Endodermal cell (in vitro differentiated cells): Measurements from ENCODE around the gene CACNA1S. TPM values are rescaled to one million over a fixed set of nuclear protein-coding genes. Genes with fewer than 3 reads are reported as not detected.

Experiments used
- DNase-seq: peaks from one replicate; pipeline ENCODE4 v3.0.0-alpha.2; 2017
- H3K27ac ChIP-seq: 2 replicates; pipeline ENCODE4 v1.5.1; 2013; ENCODE audit warnings: mild to moderate bottlenecking, low read depth, low read length, moderate library complexity
- H3K27me3 ChIP-seq: 2 replicates; pipeline ENCODE4 v1.6.1; 2013; ENCODE audit warnings: mild to moderate bottlenecking, low read length, moderate library complexity; ENCODE audit not compliant: insufficient read depth, control insufficient read depth, poor library complexity, severe bottlenecking
- H3K36me3 ChIP-seq: 2 replicates; pipeline ENCODE4 v1.7.0; 2013; ENCODE audit warnings: mild to moderate bottlenecking, low read length, moderate library complexity; ENCODE audit not compliant: control insufficient read depth, insufficient read depth
- H3K4me1 ChIP-seq: one replicate; pipeline ENCODE4 v1.7.0; 2013; ENCODE audit warnings: low read length; ENCODE audit not compliant: control insufficient read depth, insufficient read depth
- H3K4me3 ChIP-seq: 2 replicates; pipeline ENCODE4 v1.5.1; 2013; ENCODE audit warnings: mild to moderate bottlenecking, low read length, moderate library complexity
- H3K9ac ChIP-seq: 2 replicates; pipeline ENCODE4 v1.6.1; 2013; ENCODE audit warnings: mild to moderate bottlenecking, low read length, moderate library complexity; ENCODE audit not compliant: poor library complexity, severe bottlenecking; ENCODE audit errors: extremely low read depth
- H3K9me3 ChIP-seq: 2 replicates; pipeline ENCODE4 v1.6.1; 2013; ENCODE audit warnings: mild to moderate bottlenecking, low read length, moderate library complexity; ENCODE audit not compliant: control insufficient read depth
- H3K27ac Mint-ChIP-seq: 2 replicates; pipeline ENCODE4 v1.8.0; 2020; ENCODE audit warnings: mixed read lengths
- H3K27me3 Mint-ChIP-seq: 2 replicates; pipeline ENCODE4 v1.8.0; 2021; ENCODE audit warnings: mild to moderate bottlenecking, mixed read lengths; ENCODE audit not compliant: insufficient read depth
- H3K36me3 Mint-ChIP-seq: 2 replicates; pipeline ENCODE4 v1.8.0; 2020; ENCODE audit warnings: low read depth, mixed read lengths
- H3K4me1 Mint-ChIP-seq: 2 replicates; pipeline ENCODE4 v1.8.0; 2020; ENCODE audit warnings: mixed read lengths
- H3K4me3 Mint-ChIP-seq: 2 replicates; pipeline ENCODE4 v1.8.0; 2020; ENCODE audit warnings: mild to moderate bottlenecking, moderate library complexity, mixed read lengths
- H3K9me3 Mint-ChIP-seq: 2 replicates; pipeline ENCODE4 v1.8.0; 2020; ENCODE audit warnings: mild to moderate bottlenecking, mixed read lengths
- WGBS, 2 experiments: methylation state at CpG; one replicate each; pipeline versions ENCODE4 v1.1.5 to v1.1.7; 2013; ENCODE audit warnings: missing lambda C conversion rate in 2 of 2, mixed read lengths in 1 of 2; ENCODE audit not compliant: insufficient coverage in 1 of 2, insufficient read length in 1 of 2; 5-methylcytosine and 5-hydroxymethylcytosine counted together
- total RNA-seq, 2 donors: library from RNA; stranded (reverse); fragmentation: NEBNext Ultra II Directional in 1 of 2; extraction: Animal tissue kit (Norgen Biotek cat#: 25700) in 1 of 2; gene quantifications; 2 replicates in 1 of 2; 3 replicates in 1 of 2; pipeline ENCODE4 v1.2.1, GENCODE V29; 2021
- TF ChIP-seq, protein P1 (sequence below): fragments of 200-600 bp; sonication (generic); conservative IDR thresholded peaks from 2 replicates; pipeline ENCODE4 v1.5.0; 2021; ENCODE audit warnings: antibody characterized with exemption, mild to moderate bottlenecking

CACNA1S gene
- total RNA-seq, 2 donors from 2014 or later = 0.11 to 0.13 TPM

DNA sequence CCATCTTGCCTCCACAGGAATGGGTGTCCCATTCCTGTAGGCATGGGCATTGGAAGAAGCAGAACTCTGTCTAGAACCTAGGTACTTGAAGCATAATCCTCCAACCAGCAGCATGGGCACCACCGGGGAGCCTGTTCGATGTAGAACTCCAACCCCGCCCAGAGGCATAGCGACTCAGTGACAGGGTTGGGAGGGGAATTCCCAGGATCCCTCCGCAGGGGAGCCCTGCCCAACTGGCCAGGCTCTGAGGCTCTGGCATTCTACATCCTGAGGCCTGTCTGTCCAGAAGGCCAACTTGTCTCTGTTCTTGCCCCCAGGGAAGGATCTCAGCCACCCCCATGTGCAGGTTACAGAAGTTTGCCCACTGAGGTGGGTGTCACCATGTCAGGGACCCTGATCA, 38.2 kb downstream of the CACNA1S start:
- no peaks in the 10 kb centered on the region for H3K4me1 ChIP-seq
- H3K9ac ChIP-seq = no peak overlapping the region
- H3K9me3 ChIP-seq = no peaks in the 10 kb centered on the region
- TF ChIP-seq, protein P1, sequence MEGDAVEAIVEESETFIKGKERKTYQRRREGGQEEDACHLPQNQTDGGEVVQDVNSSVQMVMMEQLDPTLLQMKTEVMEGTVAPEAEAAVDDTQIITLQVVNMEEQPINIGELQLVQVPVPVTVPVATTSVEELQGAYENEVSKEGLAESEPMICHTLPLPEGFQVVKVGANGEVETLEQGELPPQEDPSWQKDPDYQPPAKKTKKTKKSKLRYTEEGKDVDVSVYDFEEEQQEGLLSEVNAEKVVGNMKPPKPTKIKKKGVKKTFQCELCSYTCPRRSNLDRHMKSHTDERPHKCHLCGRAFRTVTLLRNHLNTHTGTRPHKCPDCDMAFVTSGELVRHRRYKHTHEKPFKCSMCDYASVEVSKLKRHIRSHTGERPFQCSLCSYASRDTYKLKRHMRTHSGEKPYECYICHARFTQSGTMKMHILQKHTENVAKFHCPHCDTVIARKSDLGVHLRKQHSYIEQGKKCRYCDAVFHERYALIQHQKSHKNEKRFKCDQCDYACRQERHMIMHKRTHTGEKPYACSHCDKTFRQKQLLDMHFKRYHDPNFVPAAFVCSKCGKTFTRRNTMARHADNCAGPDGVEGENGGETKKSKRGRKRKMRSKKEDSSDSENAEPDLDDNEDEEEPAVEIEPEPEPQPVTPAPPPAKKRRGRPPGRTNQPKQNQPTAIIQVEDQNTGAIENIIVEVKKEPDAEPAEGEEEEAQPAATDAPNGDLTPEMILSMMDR = no peak
- WGBS, 2 experiments = 83 to 89% methylated on average over 5 of the region's 5 CpGs
- Mint-ChIP-seq H3K4me3 (no peak overlapping the region), H3K4me1 (peaks cover 5% of the 10 kb centered on the region), H3K36me3 (no peaks in the 10 kb centered on the region), H3K27ac (no peak overlapping the region), H3K27me3 (peaks cover 5% of the 10 kb centered on the region), H3K9me3 (no peaks in the 10 kb centered on the region)
- DNase-seq = no peak
- no peak overlapping the region for H3K27ac ChIP-seq
- H3K4me3 ChIP-seq = no peak overlapping the region
- H3K27me3 ChIP-seq = no peaks in the 10 kb centered on the region
- H3K36me3 ChIP-seq = no peaks in the 10 kb centered on the region

- no peak overlapping the region for H3K27ac ChIP-seq
- no peaks in the 10 kb centered on the region for H3K9me3 Mint-ChIP-seq
- no peak overlapping the region for H3K9ac ChIP-seq
- peaks cover 5% of the 10 kb centered on the region for H3K27me3 Mint-ChIP-seq
- WGBS, 2 experiments = 89 to 90% methylated on average over 4 to 6 of the region's 6 CpGs
- H3K9me3 ChIP-seq = no peaks in the 10 kb centered on the region
- H3K27me3 ChIP-seq = no peaks in the 10 kb centered on the region
- TF ChIP-seq, protein P1 = no peak
- no peaks in the 10 kb centered on the region for H3K36me3 ChIP-seq
- H3K4me3 ChIP-seq = no peak overlapping the region
- no peak for DNase-seq
- H3K36me3 Mint-ChIP-seq = no peaks in the 10 kb centered on the region
- H3K27ac Mint-ChIP-seq = no peak overlapping the region
- H3K4me1 ChIP-seq = no peaks in the 10 kb centered on the region
- no peak overlapping the region for H3K4me3 Mint-ChIP-seq
- peaks cover 6% of the 10 kb centered on the region for H3K4me1 Mint-ChIP-seq
These were observed 39.3 kb downstream of the CACNA1S start for GRCh38 chr1:201072922-201073321.

- 82 to 92% methylated on average over 4 to 5 of the region's 5 CpGs for WGBS, 2 experiments
- no peak overlapping the region for H3K27ac Mint-ChIP-seq
These were observed 40.1 kb downstream of the CACNA1S start for GRCh38 chr1:201072149-201072548.

More at GRCh38 chr1:201072149-201072548, 40.1 kb downstream of the CACNA1S start:
- no peak overlapping the region for H3K4me3 ChIP-seq
- Mint-ChIP-seq H3K36me3 (no peaks in the 10 kb centered on the region), H3K4me1 (peaks cover 6% of the 10 kb centered on the region), H3K4me3 (no peak overlapping the region), H3K9me3 (no peaks in the 10 kb centered on the region), H3K27me3 (peaks cover 3% of the 10 kb centered on the region)
- H3K9me3 ChIP-seq = no peaks in the 10 kb centered on the region
- DNase-seq = no peak
- H3K27me3 ChIP-seq = no peaks in the 10 kb centered on the region
- H3K4me1 ChIP-seq = no peaks in the 10 kb centered on the region
- H3K9ac ChIP-seq = no peak overlapping the region
- H3K27ac ChIP-seq = no peak overlapping the region
- H3K36me3 ChIP-seq = no peaks in the 10 kb centered on the region
- TF ChIP-seq, protein P1 = no peak
